HepG2 (cell line): ENCODE data around the gene RMI1. TPM values are rescaled to one million over a fixed set of nuclear protein-coding genes. Genes with fewer than 3 reads are reported as not detected.
A peak's percentile ranks its signal among the peaks of the same experiment; 100 is the strongest.

Experiments
- ARID5B ChIP-seq: IDR thresholded peaks from 2 replicates; pipeline ENCODE4 v1.4.0; 2020; ENCODE audit warnings: mild to moderate bottlenecking, missing genetic modification reagents
- ATF3 ChIP-seq: sonication (generic); formaldehyde crosslinking; IDR thresholded peaks from 2 replicates; pipeline ENCODE4 v1.4.0; 2020; ENCODE audit warnings: missing genetic modification reagents
- GABPA ChIP-seq, 2 experiments: IDR thresholded peaks; 2 replicates each; pipeline ENCODE4 v1.6.1; 2011 to 2016; ENCODE audit warnings: low read depth in 2 of 2, low read length in 1 of 2, missing biosample characterization in 1 of 2, missing genetic modification characterization in 1 of 2
- HNF1B ChIP-seq: sonication (generic); formaldehyde crosslinking; IDR thresholded peaks from 2 replicates; pipeline ENCODE4 v1.5.1; 2020; ENCODE audit warnings: mild to moderate bottlenecking, moderate library complexity, missing genetic modification reagents
- HOXA3 ChIP-seq: sonication (generic); formaldehyde crosslinking; IDR thresholded peaks from 2 replicates; pipeline ENCODE4 v1.5.0; 2020; ENCODE audit warnings: missing genetic modification reagents
- NR2C2 ChIP-seq: sonication (generic); formaldehyde crosslinking; IDR thresholded peaks from 2 replicates; pipeline ENCODE4 v1.4.0; 2020; ENCODE audit warnings: missing genetic modification reagents, mild to moderate bottlenecking, moderate library complexity, borderline replicate concordance
- PHF5A ChIP-seq: IDR thresholded peaks from one replicate; pipeline ENCODE4 v1.6.1; 2018; ENCODE audit warnings: low read depth, missing genetic modification reagents; ENCODE audit not compliant: unreplicated experiment
- SAP130 ChIP-seq: IDR thresholded peaks from 2 replicates; pipeline ENCODE4 v1.6.1; 2016; ENCODE audit warnings: low read depth
- TCF12 ChIP-seq, 2 experiments: fragments of 450-650 bp in 1 of 2; sonication (generic) in 1 of 2; formaldehyde crosslinking in 1 of 2; IDR thresholded peaks; 2 replicates each; pipeline versions ENCODE4 v1.6.1 to v1.8.0; 2017 to 2022; ENCODE audit warnings: antibody characterized with exemption in 1 of 2, mild to moderate bottlenecking in 1 of 2, missing genetic modification reagents in 1 of 2, moderate library complexity in 1 of 2
- ZFYVE20 ChIP-seq: sonication (generic); formaldehyde crosslinking; IDR thresholded peaks from 2 replicates; pipeline ENCODE4 v1.8.0; 2023; ENCODE audit warnings: low read depth, mild to moderate bottlenecking, moderate library complexity, missing genetic modification reagents, borderline replicate concordance
- ZNF142 ChIP-seq: sonication (generic); formaldehyde crosslinking; IDR thresholded peaks from 2 replicates; pipeline ENCODE4 v1.4.0; 2020; ENCODE audit warnings: missing genetic modification reagents
- ZNF232 ChIP-seq: sonication (generic); formaldehyde crosslinking; IDR thresholded peaks from 2 replicates; pipeline ENCODE4 v1.4.0; 2020; ENCODE audit warnings: missing genetic modification reagents, borderline replicate concordance
- ZNF605 ChIP-seq: sonication (generic); formaldehyde crosslinking; IDR thresholded peaks from 2 replicates; pipeline ENCODE4 v1.8.0; 2022; ENCODE audit warnings: mild to moderate bottlenecking, missing genetic modification reagents
- ZSCAN31 ChIP-seq: sonication (generic); formaldehyde crosslinking; IDR thresholded peaks from 2 replicates; pipeline ENCODE4 v1.5.0; 2020; ENCODE audit warnings: low read depth, mild to moderate bottlenecking, missing genetic modification reagents
- polyA plus RNA-seq, 8 experiments: library from polyadenylated mRNA; depleted of rRNA in 3 of 8; stranded (reverse) in 7 of 8; unstranded in 1 of 8; fragments of >200 nt; fragmentation: Illumina TruSeq in 4 of 8; extraction: Trizol in 4 of 8; gene quantifications; 2 replicates each; pipeline versions ENCODE4 v1.2.1 to v1.2.3, GENCODE V29; 2011 to 2016; ENCODE audit warnings: low read depth in 4 of 8, missing spikeins in 1 of 8, mixed read lengths in 1 of 8; ENCODE audit not compliant: insufficient read depth in 1 of 8
- total RNA-seq, 5 experiments: library from RNA; depleted of rRNA; stranded (reverse); fragments of >200 nt; fragmentation: Illumina TruSeq; extraction: Trizol; gene quantifications; 2 replicates each; pipeline ENCODE4 v1.2.3, GENCODE V29; 2016; ENCODE audit warnings: low read depth in 1 of 5

RMI1 gene
- total and polyA plus RNA-seq, 2 of the 13 experiments (the other 11 are each of a cell fraction or from before 2014, with no cell fraction given), result 0.54 to 3.7 TPM

- TF ChIP-seq HNF1B (CRISPR knock-in tag), result peak; percentile 75
- TF ChIP-seq ZNF142 (CRISPR knock-in tag), result peak; percentile 69
- no peak for TF ChIP-seq ZFYVE20 (CRISPR knock-in tag)
- peak; percentile 85 for TF ChIP-seq HOXA3 (CRISPR knock-in tag)
- no peak for TF ChIP-seq TCF12 (IDR thresholded peaks at IDR 0.05)
- TF ChIP-seq TCF12 (CRISPR knock-in tag; IDR thresholded peaks at IDR 0.05), result no peak
- TF ChIP-seq SAP130 (CRISPR knock-in tag), result peak; percentile 85
- TF ChIP-seq PHF5A (CRISPR knock-in tag), result no peak
- peak; percentile 77; the same call in 1 of the 2 replicates for TF ChIP-seq ZSCAN31
- peak; percentile 94 for TF ChIP-seq NR2C2
- peak; percentile 79 for TF ChIP-seq ZNF605 (CRISPR knock-in tag)
- no peak for TF ChIP-seq ATF3 (CRISPR knock-in tag)
- TF ChIP-seq GABPA (IDR thresholded peaks at IDR 0.05; ENCODE audit: low read depth, low read length), result peak; percentile 83
- peak; percentile 94 for TF ChIP-seq GABPA (CRISPR knock-in tag; IDR thresholded peaks at IDR 0.05; ENCODE audit: low read depth)
- peak; percentile 61 for TF ChIP-seq ZNF232 (CRISPR knock-in tag)
- TF ChIP-seq ARID5B (CRISPR knock-in tag), result peak; percentile 17
Measured at GRCh38 chr9:83956436-83957247, 24.0 kb upstream of the RMI1 start (continued).
